ENCODE measurements around the gene NT5M. TPM values are rescaled to one million over a fixed set of nuclear protein-coding genes. Genes with fewer than 3 reads are reported as not detected.
"Not testable (repeated sequence)": the region's sequence is repeated elsewhere in the genome, so short reads cannot be mapped to it uniquely, and the experiment has no call there.

NT5M gene
- 8.5 TPM for total RNA-seq
- long read RNA-seq, transcript NT5M-207 (5 exons, 1,635 nt): minor isoform, 6 of 56 reads
- long read RNA-seq, transcript NT5M-201 (5 exons, 1,617 nt): major isoform, 32 of 56 reads
- long read RNA-seq, partial matches to known transcripts: 0 of 56 reads
- long read RNA-seq, other reads (novel, unspliced or antisense): 18 of 56 reads

DNA sequence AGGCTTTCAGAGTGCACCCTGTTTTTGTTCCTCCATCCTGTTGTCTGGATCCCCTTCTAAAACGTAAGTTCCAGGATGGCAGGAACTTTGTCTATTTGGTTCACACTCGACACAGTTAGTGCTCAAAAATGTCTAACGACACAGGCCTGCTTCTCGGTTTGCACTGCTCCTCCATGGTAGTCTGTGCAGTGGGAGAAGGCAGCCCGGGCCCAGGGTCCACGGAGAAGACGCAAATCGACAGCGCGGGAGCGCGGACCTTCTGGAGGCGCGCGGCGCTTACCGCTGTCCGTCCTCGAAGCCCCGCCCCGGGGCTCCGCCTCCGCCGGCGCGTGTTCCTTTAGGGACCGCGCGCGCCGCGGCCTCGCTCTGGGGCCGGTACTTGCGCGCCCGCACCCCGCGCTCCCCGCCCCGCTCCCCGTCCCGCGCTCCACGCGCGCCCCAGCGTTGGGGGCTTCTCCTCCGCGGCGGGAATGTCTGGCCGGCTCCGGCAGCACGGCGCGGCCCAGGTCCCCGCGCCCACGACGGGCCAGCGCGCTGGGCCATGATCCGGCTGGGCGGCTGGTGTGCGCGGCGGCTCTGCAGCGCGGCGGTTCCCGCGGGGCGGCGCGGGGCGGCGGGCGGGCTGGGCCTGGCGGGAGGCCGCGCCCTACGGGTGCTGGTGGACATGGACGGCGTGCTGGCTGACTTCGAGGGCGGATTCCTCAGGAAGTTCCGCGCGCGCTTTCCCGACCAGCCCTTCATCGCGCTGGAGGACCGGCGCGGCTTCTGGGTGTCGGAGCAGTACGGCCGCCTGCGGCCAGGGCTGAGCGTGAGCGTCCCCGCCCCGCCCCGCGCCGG, at the start of gene NT5M:
Gene NT5M (plus strand): TSS at position 364 of the 837 bp plus-strand sequence. CDS start 178 bp downstream, at position 542.
- ATAC-seq (ENCODE audit: poor library complexity) (peak; percentile 91), DNase-seq (peak; percentile 90)
- intact Hi-C loops (cut with DNase I): loop anchor here (10.0 kb wide), 1 partner anchor 298 kb away; no protein-coding TSS in a partner anchor

DNA sequence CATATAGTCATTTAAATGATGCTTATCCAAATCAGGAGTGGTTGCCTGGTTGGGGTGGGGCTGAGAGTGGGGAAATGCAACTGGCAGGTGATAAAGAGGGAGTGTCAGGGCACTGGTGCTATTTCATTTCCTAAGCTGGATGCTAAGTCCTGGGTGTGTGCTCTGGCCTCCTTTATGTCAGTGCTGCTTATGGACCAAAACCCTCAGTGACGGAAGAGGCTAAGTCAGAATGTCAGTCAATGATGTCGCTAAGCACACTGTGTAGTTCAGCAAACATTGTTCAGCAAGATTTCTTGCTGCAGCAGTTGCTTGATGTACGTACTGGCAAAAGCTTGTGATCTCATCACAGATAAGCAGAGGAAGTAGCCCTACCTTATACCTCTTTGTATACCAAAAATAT, 49.8 kb upstream of the NT5M start:
- no peak for DNase-seq
- no peak for ATAC-seq (ENCODE audit: poor library complexity)
- intact Hi-C loops (cut with DNase I): no loop called here

GRCh38 chr17:17254036-17254435, 49.1 kb upstream of the NT5M start:
- no peak for ATAC-seq (ENCODE audit: poor library complexity)
- intact Hi-C loops (cut with DNase I): no loop called here
- no peak for DNase-seq

- ATAC-seq (ENCODE audit: poor library complexity); DNase-seq; intact Hi-C loops (cut with DNase I): not testable (repeated sequence)
Measured at GRCh38 chr17:17255689-17256088, 47.5 kb upstream of the NT5M start.

DNA sequence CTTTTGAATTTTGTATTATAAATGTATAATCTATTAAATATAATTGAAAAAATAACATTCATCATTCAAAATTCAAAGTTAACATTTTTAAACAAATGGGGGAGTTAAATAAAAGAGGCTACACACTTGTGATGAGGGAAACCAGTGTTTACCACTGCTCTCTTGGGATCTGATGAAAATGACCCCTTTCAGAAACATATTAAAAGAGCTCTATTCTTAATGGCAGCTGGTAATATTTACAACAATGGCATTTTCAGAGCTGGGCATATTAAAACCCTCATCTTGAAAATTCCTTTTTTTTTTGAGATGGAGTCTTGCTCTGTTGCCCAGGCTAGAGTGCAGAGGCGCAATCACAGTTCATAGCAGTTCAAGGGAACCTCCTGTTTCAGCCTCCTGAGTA, 46.9 kb upstream of the NT5M start:
- ATAC-seq (ENCODE audit: poor library complexity) (no peak), DNase-seq (no peak)
- intact Hi-C loops (cut with DNase I): no loop called here

DNA sequence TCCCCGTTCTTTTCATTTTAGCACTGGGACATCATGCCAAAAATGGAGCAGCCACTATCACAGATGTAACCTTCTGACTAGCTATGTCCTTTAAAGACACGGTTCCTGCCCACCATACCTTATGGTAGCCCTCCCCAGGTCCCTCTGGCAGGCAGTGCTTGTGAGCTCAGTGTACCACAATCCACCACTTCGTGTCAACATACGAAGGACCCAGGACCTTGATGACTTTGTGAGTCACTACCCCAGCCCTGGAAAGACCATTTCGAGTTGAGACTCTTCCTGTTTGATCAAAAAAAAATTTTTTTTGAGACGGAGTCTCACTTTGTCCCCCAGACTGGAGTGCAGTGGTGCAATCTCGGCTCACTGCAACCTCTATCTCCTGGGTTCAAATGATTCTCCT, 45.2 kb upstream of the NT5M start:
- DNase-seq (no peak), ATAC-seq (ENCODE audit: poor library complexity) (no peak)
- intact Hi-C loops (cut with DNase I): no loop called here

DNA sequence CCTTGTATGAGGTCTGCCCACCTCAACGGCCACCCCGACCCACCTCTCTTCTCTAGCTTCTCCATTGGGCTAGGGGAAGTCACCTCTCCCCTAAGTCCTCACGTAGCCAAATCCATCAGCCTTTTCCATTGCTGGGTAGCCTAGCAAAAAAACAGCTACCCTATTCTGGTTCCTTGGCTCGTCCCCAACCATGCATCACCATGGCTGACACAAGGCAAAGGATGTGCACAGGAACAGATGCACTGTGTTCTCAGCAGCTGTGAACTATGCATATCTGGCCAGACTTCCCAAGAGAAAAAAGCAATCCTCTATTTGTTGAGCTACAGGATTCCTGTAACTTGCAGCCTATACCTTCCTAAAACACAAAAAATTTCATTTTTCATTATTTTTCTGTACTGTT, 44.2 kb upstream of the NT5M start:
- intact Hi-C loops (cut with DNase I): no loop called here
- DNase-seq (no peak), ATAC-seq (ENCODE audit: poor library complexity) (no peak)

DNA sequence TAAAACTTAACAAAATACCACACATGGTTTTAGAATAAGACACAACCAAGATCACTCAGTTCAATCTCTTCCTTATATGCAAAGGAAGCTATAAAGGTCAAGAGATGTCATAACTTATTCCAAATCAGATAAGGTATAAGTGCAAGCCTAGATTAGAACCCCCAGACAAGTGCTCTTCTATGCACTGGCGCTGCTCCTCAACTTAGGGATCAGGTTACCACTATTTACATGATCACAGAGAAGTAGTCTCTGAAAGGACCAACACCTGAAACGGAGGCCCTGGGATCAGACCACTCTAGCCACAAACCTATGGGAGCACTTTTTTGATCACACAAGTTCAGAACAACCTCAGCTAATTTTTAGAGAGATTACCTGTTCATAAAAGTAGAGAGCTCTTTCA, 38.7 kb upstream of the NT5M start:
- DNase-seq (no peak), ATAC-seq (ENCODE audit: poor library complexity) (no peak)
- intact Hi-C loops (cut with DNase I): no loop called here

GRCh38 chr17:17269926-17270773, 33.0 kb upstream of the NT5M start:
- no peak for ATAC-seq (ENCODE audit: poor library complexity)
- no peak for DNase-seq
- intact Hi-C loops (cut with DNase I): no loop called here

DNA sequence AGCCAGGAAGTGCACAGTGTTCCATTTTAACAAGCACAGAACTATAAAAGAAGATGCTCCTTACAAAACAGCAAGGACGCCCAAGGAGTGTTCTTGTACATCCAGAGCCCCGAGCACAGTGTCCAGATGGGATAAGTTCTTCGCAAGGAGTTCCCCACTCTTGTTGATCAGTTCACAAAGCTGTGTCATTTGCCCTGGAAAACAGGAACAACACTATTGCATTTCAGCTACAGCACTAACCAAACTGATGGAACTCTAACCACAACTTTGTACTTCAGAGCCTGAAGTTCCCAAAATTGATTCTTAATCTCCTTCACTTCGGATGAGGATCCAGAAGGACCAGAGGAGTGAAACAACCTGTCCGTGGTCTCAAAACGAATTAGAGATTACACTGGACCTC, 27.2 kb upstream of the NT5M start:
- ATAC-seq (ENCODE audit: poor library complexity) (no peak), DNase-seq (no peak)
- intact Hi-C loops (cut with DNase I): no loop called here

DNA sequence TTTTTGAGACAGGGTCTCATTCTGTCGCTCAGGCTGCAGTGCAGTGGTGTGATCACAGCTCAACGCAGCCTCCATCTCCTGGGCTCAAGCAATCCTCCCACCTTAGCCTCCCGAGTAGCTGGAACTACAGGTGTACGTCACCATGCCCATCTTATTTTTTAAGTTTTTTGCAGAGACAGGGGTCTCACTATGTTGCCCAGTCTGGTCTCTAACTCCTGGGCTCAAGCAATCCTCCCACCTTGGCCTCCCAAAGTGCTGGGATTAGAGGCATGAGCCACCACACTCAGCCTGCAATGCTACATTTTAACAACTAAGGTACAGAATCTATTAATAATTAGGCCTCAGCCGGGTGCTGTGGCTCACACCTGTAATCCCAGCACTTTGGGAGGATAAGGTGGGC, 25.7 kb upstream of the NT5M start:
- DNase-seq; ATAC-seq (ENCODE audit: poor library complexity); intact Hi-C loops (cut with DNase I): not testable (repeated sequence)

- intact Hi-C loops (cut with DNase I): no loop called here
- no peak for ATAC-seq (ENCODE audit: poor library complexity)
- no peak for DNase-seq
Measured at GRCh38 chr17:17279316-17279715, 23.9 kb upstream of the NT5M start.

DNA sequence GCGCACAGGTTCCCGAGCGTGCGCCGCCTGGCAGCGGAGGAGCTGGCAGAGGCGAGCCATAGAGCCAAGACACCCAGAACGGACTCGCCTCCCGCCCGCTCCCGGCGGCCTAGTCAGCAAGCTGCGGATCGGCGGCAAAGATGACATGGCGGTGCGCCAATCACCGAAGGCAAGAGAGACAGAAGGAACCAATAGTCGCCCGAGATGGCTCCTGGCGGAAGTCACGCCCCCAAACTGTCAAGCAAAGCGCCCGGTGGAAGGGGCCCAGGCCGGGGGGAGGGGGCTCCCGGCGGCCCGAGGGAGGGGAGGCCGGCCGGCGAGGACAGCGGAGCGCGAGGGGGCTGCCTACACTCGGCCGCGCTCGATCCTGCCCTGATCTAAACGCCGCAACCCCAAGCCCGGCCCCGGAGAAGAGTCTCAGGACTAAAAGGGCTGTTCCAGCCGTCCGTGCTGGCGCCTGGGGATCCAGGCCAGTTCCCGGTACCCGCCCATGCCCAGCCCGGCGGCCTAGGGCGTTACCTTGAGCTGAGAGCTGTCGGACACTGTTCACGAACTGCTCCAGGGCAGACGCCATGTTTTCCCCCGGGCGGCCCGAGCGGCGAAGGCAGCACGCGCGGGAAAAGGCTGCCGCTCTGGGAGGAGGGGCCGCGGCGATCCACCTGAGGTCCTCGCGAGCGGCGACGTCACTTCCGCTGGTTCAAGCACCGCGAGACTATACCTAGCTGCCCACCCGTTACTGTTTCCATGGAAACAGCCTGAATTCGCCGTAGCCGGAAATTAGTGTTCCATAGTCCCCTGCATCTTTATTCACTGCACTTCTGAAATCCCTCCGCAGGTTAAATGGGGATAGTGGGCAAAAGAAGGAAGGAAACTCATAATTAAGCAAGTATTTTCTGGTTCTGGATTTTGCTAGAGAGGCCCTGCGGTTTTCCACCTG, 22.3 kb upstream of the NT5M start, which contains the start of gene COPS3:
Gene COPS3 (minus strand): TSS at position 634 of the 937 bp plus-strand sequence. CDS start 60 bp downstream, at position 574.
- intact Hi-C loops (cut with DNase I): loop anchor here (2.0 kb wide), 1 partner anchor 44 kb away; the partner anchor contains the start of gene FLCN
- ATAC-seq (ENCODE audit: poor library complexity): peak; percentile 98
- DNase-seq: peak; percentile 99

GRCh38 chr17:17285951-17286350, 17.2 kb upstream of the NT5M start:
- ATAC-seq (ENCODE audit: poor library complexity) (no peak), DNase-seq (no peak)
- intact Hi-C loops (cut with DNase I): no loop called here

DNA sequence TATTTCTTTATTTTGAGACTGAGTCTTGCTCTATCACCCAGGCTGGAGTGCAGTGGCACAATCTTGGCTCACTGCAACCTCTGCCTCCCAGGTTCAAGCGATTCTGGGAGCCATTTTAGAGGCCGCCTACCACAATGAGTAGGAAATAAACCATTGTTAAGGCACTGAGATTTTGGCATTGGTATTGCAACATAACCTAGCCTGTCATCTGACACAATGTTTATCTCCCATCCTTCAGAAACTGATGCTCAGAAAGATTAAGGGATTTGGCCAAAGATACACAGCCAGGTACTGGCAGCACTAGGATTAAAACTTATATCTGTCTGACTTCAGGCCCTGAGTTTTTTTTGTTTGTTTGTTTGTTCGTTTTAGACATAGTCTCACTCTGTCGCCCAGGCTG, 14.1 kb upstream of the NT5M start:
- DNase-seq: no peak
- intact Hi-C loops (cut with DNase I): no loop called here
- ATAC-seq (ENCODE audit: poor library complexity): no peak

GRCh38 chr17:17289701-17290100, 13.5 kb upstream of the NT5M start:
- no peak for DNase-seq
- intact Hi-C loops (cut with DNase I): no loop called here
- ATAC-seq (ENCODE audit: poor library complexity): no peak

- intact Hi-C loops (cut with DNase I): no loop called here
- ATAC-seq (ENCODE audit: poor library complexity) (no peak), DNase-seq (no peak)
Measured at GRCh38 chr17:17295141-17295540, 8.0 kb upstream of the NT5M start.

DNA sequence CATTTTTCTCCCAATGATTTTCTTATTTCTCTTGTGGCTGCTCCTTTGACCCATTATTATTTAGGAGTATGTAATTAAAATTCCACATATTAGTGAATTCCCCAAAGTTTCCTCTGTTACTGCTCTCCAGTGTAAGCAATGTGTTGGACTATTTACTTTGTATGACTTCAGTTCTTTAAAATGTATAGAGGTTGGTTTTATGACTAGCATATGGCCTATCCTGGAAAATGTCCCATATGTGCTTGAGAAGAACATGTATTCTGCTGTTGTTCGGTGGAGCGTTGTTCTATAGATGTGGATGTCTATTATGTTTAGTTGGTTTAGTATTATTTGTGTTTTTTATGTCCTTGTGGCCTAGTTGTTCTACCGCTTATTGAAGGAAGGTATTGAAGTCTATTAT, 6.0 kb upstream of the NT5M start:
- DNase-seq (no peak), ATAC-seq (ENCODE audit: poor library complexity) (no peak)
- intact Hi-C loops (cut with DNase I): no loop called here

Data from Right ventricle myocardium superior (tissue), 1 donor.